SK-N-MC (cell line): ENCODE results near the gene RAD51D.

ENCODE experiments used
- EZH2 ChIP-seq: fragments of 200-600 bp; sonication (generic); IDR thresholded peaks from one replicate; pipeline ENCODE4 v1.6.1; 2017; ENCODE audit warnings: antibody characterized with exemption
- FOXP2 ChIP-seq: optimal IDR thresholded peaks from 2 replicates; pipeline ENCODE3; 2011; ENCODE audit warnings: mild to moderate bottlenecking, moderate library complexity; ENCODE audit not compliant: insufficient read depth; ENCODE audit errors: extremely low read length, control extremely low read depth
- POLR2AphosphoS5 ChIP-seq: IDR thresholded peaks from 2 replicates; pipeline ENCODE4 v1.6.1; 2012; ENCODE audit warnings: mild to moderate bottlenecking, low read depth, low read length, borderline replicate concordance

- TF ChIP-seq POLR2AphosphoS5 = no peak
- no peak for TF ChIP-seq EZH2
- TF ChIP-seq FOXP2 = no peak
Observed at GRCh38 chr17:35057332-35057915, 62.2 kb downstream of the RAD51D start.
